Fibroblast of lung (primary cell): ENCODE data around the gene WWOX. TPM values are rescaled to one million over a fixed set of nuclear protein-coding genes. Genes with fewer than 3 reads are reported as not detected.

ENCODE experiments used
- DNase-seq, 2 donors: peaks; one replicate each; pipeline versions ENCODE4 v3.0.0 to v3.0.0-alpha.2; 2010; ENCODE audit warnings: low read depth in 2 of 2
- H2AFZ ChIP-seq: 2 replicates; pipeline ENCODE4 v1.5.1; 2012; ENCODE audit warnings: low read length, control low read depth, inconsistent platforms
- H3K27ac ChIP-seq: 2 replicates; pipeline ENCODE4 v1.5.1; 2011; ENCODE audit warnings: low read length, control low read depth; ENCODE audit not compliant: insufficient read depth
- H3K27me3 ChIP-seq: 2 replicates; pipeline ENCODE4 v1.5.1; 2011; ENCODE audit warnings: mild to moderate bottlenecking, low read length; ENCODE audit not compliant: control insufficient read depth, insufficient read depth
- H3K36me3 ChIP-seq: 2 replicates; pipeline ENCODE4 v1.5.1; 2011; ENCODE audit warnings: low read length; ENCODE audit not compliant: control insufficient read depth, insufficient read depth
- H3K4me1 ChIP-seq: 2 replicates; pipeline ENCODE4 v1.5.1; 2011; ENCODE audit warnings: low read length; ENCODE audit not compliant: control insufficient read depth, insufficient read depth; ENCODE audit errors: extremely low read depth
- H3K4me2 ChIP-seq: 2 replicates; pipeline ENCODE4 v1.5.1; 2011; ENCODE audit warnings: low read length, control low read depth; ENCODE audit not compliant: insufficient read depth; ENCODE audit errors: extremely low read depth
- H3K4me3 ChIP-seq, 4 experiments: fragments of 200-600 bp in 1 of 4; sonication (generic) in 1 of 4; replicated peaks in 1 of 4; 2 replicates each; pipeline ENCODE4 v1.5.1; 2011 to 2016; ENCODE audit warnings: low read length in 4 of 4, low read depth in 3 of 4, mild to moderate bottlenecking in 3 of 4, control low read depth in 2 of 4, inconsistent platforms in 1 of 4, mixed read lengths in 1 of 4; ENCODE audit not compliant: insufficient read depth in 1 of 4; ENCODE audit errors: control extremely low read depth in 1 of 4
- H3K79me2 ChIP-seq: 2 replicates; pipeline ENCODE4 v1.5.1; 2012; ENCODE audit warnings: mild to moderate bottlenecking, low read length, inconsistent platforms; ENCODE audit not compliant: control insufficient read depth, insufficient read depth
- H3K9ac ChIP-seq: 2 replicates; pipeline ENCODE4 v1.5.1; 2011; ENCODE audit warnings: mild to moderate bottlenecking, low read length, control low read depth; ENCODE audit not compliant: insufficient read depth
- H3K9me3 ChIP-seq: 2 replicates; pipeline ENCODE4 v1.5.1; 2012; ENCODE audit warnings: low read depth, low read length; ENCODE audit not compliant: control insufficient read depth, insufficient read depth
- H4K20me1 ChIP-seq: 2 replicates; pipeline ENCODE4 v1.5.1; 2011; ENCODE audit warnings: low read length; ENCODE audit not compliant: control insufficient read depth, insufficient read depth; ENCODE audit errors: extremely low read depth
- EZH2 ChIP-seq: IDR thresholded peaks from 2 replicates; pipeline ENCODE4 v1.5.1; 2012; ENCODE audit warnings: low read length, control low read depth, mild to moderate bottlenecking; ENCODE audit errors: missing control alignments
- polyA plus RNA-seq, 2 donors: library from polyadenylated mRNA; depleted of rRNA in 1 of 2; stranded (reverse) in 1 of 2; unstranded in 1 of 2; fragments of >200 nt; gene quantifications; 2 replicates each; pipeline ENCODE4 v1.2.1, GENCODE V29; 2011 to 2012; ENCODE audit warnings: missing spikeins in 1 of 2
- total RNA-seq: library from RNA; depleted of rRNA; stranded (reverse); fragments of >200 nt; gene quantifications from 2 replicates; pipeline ENCODE4 v1.2.1, GENCODE V29; 2014
- TF ChIP-seq, protein P1 (sequence below), 2 donors: IDR thresholded peaks in 1 of 2; conservative IDR thresholded peaks in 1 of 2; 1 replicate in 1 of 2; 2 replicates in 1 of 2; pipeline ENCODE4 v1.5.1; 2011 to 2012; ENCODE audit warnings: low read length in 2 of 2, control low read depth in 1 of 2, inconsistent platforms in 1 of 2, low read depth in 1 of 2, mild to moderate bottlenecking in 1 of 2

WWOX gene
- total and polyA plus RNA-seq, 2 donors (not counting 1 experiment from before 2014, with no cell fraction given) = 5.6 to 16.3 TPM

DNA sequence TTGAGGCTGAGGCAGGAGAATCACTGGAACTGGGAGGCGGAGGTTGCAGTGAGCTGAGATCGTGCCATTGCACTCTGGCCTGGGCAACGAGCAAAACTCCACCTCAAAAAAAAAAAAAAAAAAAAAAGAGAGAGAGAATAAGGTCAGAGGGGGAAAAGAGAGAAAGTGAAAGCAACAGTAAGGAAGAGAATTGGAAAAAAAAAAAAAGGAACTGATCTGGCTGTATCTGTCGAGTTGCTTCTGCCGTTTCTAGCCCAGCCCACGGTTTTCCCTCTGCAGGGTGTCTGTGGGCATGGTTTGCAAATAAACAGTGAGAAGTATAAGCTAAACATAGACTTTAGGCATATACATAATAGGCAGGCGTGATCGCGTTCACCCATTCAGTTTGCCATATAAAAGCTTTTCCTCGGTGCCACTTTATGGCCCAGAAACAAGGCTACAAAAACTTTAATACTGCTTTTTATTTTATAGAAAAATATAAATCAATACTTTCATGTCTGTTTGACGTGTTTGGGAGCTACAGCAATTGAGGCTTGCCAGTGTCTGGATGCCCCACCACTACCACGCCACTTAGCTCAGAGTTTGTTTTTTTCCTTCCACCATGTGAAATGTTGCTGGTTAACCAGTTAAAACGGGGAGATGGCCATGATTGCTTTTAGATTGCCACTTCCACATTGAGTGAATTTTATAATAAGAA lies 1064.4 kb downstream of the WWOX start:
- peak overlapping the region in 1 of 4 experiments; percentile 40 for H3K4me3 ChIP-seq
- no peak overlapping the region for H3K4me2 ChIP-seq
- no peak for TF ChIP-seq EZH2
- TF ChIP-seq, protein P1, sequence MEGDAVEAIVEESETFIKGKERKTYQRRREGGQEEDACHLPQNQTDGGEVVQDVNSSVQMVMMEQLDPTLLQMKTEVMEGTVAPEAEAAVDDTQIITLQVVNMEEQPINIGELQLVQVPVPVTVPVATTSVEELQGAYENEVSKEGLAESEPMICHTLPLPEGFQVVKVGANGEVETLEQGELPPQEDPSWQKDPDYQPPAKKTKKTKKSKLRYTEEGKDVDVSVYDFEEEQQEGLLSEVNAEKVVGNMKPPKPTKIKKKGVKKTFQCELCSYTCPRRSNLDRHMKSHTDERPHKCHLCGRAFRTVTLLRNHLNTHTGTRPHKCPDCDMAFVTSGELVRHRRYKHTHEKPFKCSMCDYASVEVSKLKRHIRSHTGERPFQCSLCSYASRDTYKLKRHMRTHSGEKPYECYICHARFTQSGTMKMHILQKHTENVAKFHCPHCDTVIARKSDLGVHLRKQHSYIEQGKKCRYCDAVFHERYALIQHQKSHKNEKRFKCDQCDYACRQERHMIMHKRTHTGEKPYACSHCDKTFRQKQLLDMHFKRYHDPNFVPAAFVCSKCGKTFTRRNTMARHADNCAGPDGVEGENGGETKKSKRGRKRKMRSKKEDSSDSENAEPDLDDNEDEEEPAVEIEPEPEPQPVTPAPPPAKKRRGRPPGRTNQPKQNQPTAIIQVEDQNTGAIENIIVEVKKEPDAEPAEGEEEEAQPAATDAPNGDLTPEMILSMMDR (conservative IDR thresholded peaks at IDR 0.05 in 1 of 2, IDR thresholded peaks at IDR 0.05 in 1 of 2; ENCODE audit: low read depth in 1 of 2, low read length in 2 of 2) = no peak
- H3K27me3 ChIP-seq = no peaks in the 10 kb centered on the region
- no peak overlapping the region for H3K9ac ChIP-seq
- peak in 1 of 2 donors; percentile 20 for DNase-seq
- no peak overlapping the region for H2AFZ ChIP-seq
- H4K20me1 ChIP-seq = no peaks in the 10 kb centered on the region
- H3K9me3 ChIP-seq = no peaks in the 10 kb centered on the region
- H3K79me2 ChIP-seq = no peaks in the 10 kb centered on the region
- H3K36me3 ChIP-seq = no peaks in the 10 kb centered on the region
- H3K4me1 ChIP-seq = no peaks in the 10 kb centered on the region
- H3K27ac ChIP-seq = no peak overlapping the region

DNA sequence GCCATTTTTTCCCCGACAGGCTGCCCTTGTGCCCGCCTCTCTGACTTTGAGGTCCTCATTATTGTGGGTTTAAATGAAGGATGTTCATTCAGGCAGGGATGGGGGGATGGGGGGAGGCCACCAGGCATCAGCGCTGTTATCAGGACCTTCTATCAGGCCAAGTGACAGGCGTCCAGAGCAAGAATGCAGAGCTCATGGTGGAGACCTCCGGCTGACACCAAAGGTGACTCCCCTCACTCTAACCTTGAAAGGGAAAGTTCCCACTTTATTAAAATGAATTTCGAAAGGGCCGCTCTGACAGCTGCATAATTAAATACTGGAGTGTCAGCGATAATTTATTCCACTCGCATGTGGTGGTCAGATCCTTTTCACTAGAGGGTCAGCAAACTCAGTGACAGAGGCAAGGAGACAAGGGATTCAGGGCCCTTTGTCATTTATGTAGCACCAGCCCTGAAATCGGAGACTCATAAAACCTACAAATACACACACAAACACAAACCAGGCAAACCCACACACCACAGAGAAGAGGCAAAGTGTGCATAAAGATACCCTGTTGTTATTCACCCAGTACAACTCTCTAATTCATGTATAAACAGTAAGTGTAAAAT lies 1065.0 kb downstream of the WWOX start:
- H3K4me1 ChIP-seq = no peaks in the 10 kb centered on the region
- no peak overlapping the region for H3K4me2 ChIP-seq
- H3K4me3 ChIP-seq = no peak overlapping the region
- H2AFZ ChIP-seq = no peak overlapping the region
- no peak overlapping the region for H3K9ac ChIP-seq
- no peaks in the 10 kb centered on the region for H3K36me3 ChIP-seq
- no peaks in the 10 kb centered on the region for H3K27me3 ChIP-seq
- H3K9me3 ChIP-seq = no peaks in the 10 kb centered on the region
- DNase-seq = no peak
- H4K20me1 ChIP-seq = no peaks in the 10 kb centered on the region
- no peaks in the 10 kb centered on the region for H3K79me2 ChIP-seq
- TF ChIP-seq EZH2 = no peak
- TF ChIP-seq, protein P1 (conservative IDR thresholded peaks at IDR 0.05 in 1 of 2, IDR thresholded peaks at IDR 0.05 in 1 of 2; ENCODE audit: low read depth in 1 of 2, low read length in 2 of 2) = no peak
- H3K27ac ChIP-seq = no peak overlapping the region

DNA sequence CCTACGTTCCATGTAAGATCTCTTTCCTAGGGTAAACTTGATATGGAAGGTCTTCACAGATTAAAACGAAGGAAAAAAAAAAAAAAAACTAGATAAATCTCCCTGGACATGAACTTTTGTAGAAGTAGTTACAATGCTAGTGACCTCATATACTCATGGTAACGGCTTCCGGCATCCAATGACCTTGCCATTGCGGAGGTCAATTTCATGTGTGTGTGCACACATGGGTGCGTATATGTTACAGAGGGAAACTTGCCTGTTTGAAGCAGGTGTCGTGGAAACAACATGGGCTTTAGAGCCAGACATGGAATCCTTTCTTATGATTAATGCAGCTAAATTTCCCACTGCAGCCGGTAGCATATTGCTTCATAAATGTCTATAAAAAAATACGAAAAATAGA lies 1065.6 kb downstream of the WWOX start:
- H3K27ac ChIP-seq = no peak overlapping the region

More for the DNA sequence above, 1065.6 kb downstream of the WWOX start:
- Histone ChIP-seq H2AFZ (no peak overlapping the region), H3K9ac (no peak overlapping the region), H3K9me3 (no peaks in the 10 kb centered on the region), H3K4me2 (no peak overlapping the region), H3K79me2 (no peaks in the 10 kb centered on the region), H3K4me3 (no peak overlapping the region), H4K20me1 (no peaks in the 10 kb centered on the region), H3K36me3 (no peaks in the 10 kb centered on the region), H3K4me1 (no peaks in the 10 kb centered on the region), H3K27me3 (no peaks in the 10 kb centered on the region)
- DNase-seq = no peak
- TF ChIP-seq, protein P1 (conservative IDR thresholded peaks at IDR 0.05 in 1 of 2, IDR thresholded peaks at IDR 0.05 in 1 of 2; ENCODE audit: low read depth in 1 of 2, low read length in 2 of 2) = no peak
- no peak for TF ChIP-seq EZH2
